ENCODE measurements around the gene WDR86. TPM values are rescaled to one million over a fixed set of nuclear protein-coding genes. Genes with fewer than 3 reads are reported as not detected.

The WDR86 gene
- total RNA-seq, 1 experiment from 2014 or later, result 24.4 TPM

- no peak for TF ChIP-seq RORB (CRISPR knock-in tag; IDR thresholded peaks at IDR 0.05)
- TF ChIP-seq CBFB (CRISPR knock-in tag; IDR thresholded peaks at IDR 0.05; ENCODE audit: low read depth), result no peak
Observed at GRCh38 chr7:151403764-151404163, 6.1 kb downstream of the WDR86 start (continued).

- H3K27me3 Mint-ChIP-seq (ENCODE audit: low read depth), result no peaks in the 10 kb centered on the region
- H3K9me3 Mint-ChIP-seq, result peaks cover 8% of the 10 kb centered on the region
- DNase-seq (ENCODE audit: low spot score), result no peak
- peaks cover 26% of the 10 kb centered on the region for H3K4me1 Mint-ChIP-seq
- ChIA-PET POLR2A (no interaction called here), CTCF (no interaction called here)
- H3K27ac Mint-ChIP-seq, result no peak overlapping the region
- H3K36me3 Mint-ChIP-seq, result peaks cover 13% of the 10 kb centered on the region
- H3K4me3 Mint-ChIP-seq, result no peak overlapping the region
- TF ChIP-seq, protein P1, sequence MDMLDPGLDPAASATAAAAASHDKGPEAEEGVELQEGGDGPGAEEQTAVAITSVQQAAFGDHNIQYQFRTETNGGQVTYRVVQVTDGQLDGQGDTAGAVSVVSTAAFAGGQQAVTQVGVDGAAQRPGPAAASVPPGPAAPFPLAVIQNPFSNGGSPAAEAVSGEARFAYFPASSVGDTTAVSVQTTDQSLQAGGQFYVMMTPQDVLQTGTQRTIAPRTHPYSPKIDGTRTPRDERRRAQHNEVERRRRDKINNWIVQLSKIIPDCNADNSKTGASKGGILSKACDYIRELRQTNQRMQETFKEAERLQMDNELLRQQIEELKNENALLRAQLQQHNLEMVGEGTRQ (CRISPR knock-in tag; IDR thresholded peaks at IDR 0.05), result no peak
- TF ChIP-seq MXD4 (CRISPR knock-in tag; IDR thresholded peaks at IDR 0.05; ENCODE audit: borderline replicate concordance) (no peak), TCF7 (CRISPR knock-in tag; IDR thresholded peaks at IDR 0.05; ENCODE audit: low read depth) (no peak), JAZF1 (CRISPR knock-in tag; IDR thresholded peaks at IDR 0.05) (no peak), TEAD4 (CRISPR knock-in tag; IDR thresholded peaks at IDR 0.05) (no peak), HMGA2 (CRISPR knock-in tag; IDR thresholded peaks at IDR 0.05) (no peak), ZNF512 (CRISPR knock-in tag; IDR thresholded peaks at IDR 0.05; ENCODE audit: borderline replicate concordance) (no peak), ZNF416 (CRISPR knock-in tag; IDR thresholded peaks at IDR 0.05) (no peak), STAT6 (CRISPR knock-in tag; conservative IDR thresholded peaks at IDR 0.05; ENCODE audit: low read depth) (no peak), GRHL2 (CRISPR knock-in tag; IDR thresholded peaks at IDR 0.05; ENCODE audit: insufficient replicate concordance, severe bottlenecking) (no peak), PRRX2 (CRISPR knock-in tag; IDR thresholded peaks at IDR 0.05) (no peak), MLX (CRISPR knock-in tag; IDR thresholded peaks at IDR 0.05) (no peak), FOXK1 (CRISPR knock-in tag; IDR thresholded peaks at IDR 0.05) (no peak), E2F5 (CRISPR knock-in tag; IDR thresholded peaks at IDR 0.05) (no peak), JUN (CRISPR knock-in tag; IDR thresholded peaks at IDR 0.05) (no peak), CREB1 (CRISPR knock-in tag; IDR thresholded peaks at IDR 0.05) (no peak), IRF2 (CRISPR knock-in tag; IDR thresholded peaks at IDR 0.05; ENCODE audit: borderline replicate concordance, low read depth) (no peak)
- TF ChIP-seq, protein P2, sequence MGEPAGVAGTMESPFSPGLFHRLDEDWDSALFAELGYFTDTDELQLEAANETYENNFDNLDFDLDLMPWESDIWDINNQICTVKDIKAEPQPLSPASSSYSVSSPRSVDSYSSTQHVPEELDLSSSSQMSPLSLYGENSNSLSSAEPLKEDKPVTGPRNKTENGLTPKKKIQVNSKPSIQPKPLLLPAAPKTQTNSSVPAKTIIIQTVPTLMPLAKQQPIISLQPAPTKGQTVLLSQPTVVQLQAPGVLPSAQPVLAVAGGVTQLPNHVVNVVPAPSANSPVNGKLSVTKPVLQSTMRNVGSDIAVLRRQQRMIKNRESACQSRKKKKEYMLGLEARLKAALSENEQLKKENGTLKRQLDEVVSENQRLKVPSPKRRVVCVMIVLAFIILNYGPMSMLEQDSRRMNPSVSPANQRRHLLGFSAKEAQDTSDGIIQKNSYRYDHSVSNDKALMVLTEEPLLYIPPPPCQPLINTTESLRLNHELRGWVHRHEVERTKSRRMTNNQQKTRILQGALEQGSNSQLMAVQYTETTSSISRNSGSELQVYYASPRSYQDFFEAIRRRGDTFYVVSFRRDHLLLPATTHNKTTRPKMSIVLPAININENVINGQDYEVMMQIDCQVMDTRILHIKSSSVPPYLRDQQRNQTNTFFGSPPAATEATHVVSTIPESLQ (CRISPR knock-in tag; IDR thresholded peaks at IDR 0.05), result no peak
- ATAC-seq, result no peak
Observed at GRCh38 chr7:151402029-151402835, 7.6 kb downstream of the WDR86 start.
